RKO (cell line): ENCODE data around the gene PTPRT.

ENCODE experiments used
- DNase-seq: peaks from one replicate; pipeline ENCODE4 v3.0.0-alpha.2; 2016; ENCODE audit warnings: low spot score

The PTPRT gene

DNA sequence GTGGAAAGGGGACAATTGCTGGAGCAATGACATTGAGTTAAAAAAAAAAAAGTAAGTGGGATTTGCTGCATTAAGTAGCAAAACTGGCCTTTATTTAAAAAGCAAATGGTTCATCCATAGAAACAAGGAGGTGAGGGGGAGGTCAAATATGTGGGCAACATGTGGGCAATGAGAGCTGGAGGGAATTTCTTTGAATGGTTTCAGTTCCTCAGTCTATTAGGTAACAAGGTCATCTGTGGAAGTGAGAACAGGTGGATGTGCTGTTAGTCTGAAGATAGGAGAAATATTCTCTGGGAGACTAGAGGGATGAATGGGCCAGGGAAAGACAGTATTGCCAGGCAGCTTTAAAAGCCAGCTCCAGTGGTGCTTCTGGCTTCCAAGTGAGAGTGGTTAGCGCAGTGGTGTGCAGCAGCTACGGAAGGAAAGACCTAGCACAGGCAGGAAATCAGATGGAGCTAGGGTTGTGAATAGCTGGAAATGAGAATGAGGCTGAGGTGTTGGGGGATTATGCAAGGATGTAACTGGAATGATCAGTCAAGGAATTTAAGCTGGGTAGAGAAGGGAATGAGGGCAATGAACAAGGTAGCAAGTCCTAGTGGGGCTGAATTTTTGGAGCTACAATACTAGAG, 727.6 kb downstream of the PTPRT start:
- no peak for DNase-seq

- no peak for DNase-seq
Observed at GRCh38 chr20:42461291-42461690, 728.4 kb downstream of the PTPRT start.

DNA sequence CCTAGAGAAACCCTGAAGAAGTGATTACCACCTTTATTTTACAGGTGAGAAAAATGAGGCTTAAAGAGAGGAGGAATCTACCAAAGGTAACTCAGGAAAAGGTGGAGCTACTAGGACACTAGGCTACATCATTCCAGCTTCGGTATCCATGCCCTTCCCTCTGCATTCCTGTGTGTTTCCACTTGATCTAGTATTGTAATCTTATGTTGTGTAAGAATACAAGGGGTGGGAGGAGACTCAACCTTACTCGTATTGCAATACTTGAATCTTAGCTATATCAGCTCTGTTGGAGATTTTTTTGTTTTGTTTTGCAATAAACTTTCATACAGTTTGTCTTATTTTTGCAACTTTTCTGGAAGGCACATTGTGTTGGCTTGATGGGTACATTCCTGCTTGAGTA, 742.4 kb downstream of the PTPRT start:
- no peak for DNase-seq

GRCh38 chr20:42444799-42445198, 744.9 kb downstream of the PTPRT start:
- DNase-seq = no peak

DNA sequence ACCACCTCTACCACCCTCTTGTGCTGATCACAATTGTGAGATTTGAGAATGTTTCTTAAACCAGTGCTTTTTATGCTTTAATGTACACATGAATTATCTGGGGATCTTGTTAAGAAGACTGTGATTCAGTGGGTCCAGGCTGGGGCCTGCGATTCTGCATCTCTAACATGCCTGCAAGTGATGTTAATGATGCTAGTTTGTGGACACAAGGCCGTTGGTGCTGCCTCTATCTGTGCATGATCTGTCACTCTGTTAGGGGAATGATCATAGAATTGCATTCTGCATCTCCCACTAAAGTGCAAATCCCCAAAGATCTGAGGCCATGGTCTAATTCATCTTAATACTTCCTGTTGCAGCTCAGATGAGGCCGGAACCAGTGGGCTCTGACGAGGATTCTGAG, 746.5 kb downstream of the PTPRT start:
- no peak for DNase-seq

- DNase-seq = no peak
Observed at GRCh38 chr20:42442716-42443115, 747.0 kb downstream of the PTPRT start.

GRCh38 chr20:42441864-42442331, 747.8 kb downstream of the PTPRT start:
- DNase-seq = peak; percentile 4

GRCh38 chr20:42441196-42441863, 748.4 kb downstream of the PTPRT start:
- DNase-seq = no peak

- DNase-seq = no peak
Observed at GRCh38 chr20:42435230-42435629, 754.5 kb downstream of the PTPRT start.

DNA sequence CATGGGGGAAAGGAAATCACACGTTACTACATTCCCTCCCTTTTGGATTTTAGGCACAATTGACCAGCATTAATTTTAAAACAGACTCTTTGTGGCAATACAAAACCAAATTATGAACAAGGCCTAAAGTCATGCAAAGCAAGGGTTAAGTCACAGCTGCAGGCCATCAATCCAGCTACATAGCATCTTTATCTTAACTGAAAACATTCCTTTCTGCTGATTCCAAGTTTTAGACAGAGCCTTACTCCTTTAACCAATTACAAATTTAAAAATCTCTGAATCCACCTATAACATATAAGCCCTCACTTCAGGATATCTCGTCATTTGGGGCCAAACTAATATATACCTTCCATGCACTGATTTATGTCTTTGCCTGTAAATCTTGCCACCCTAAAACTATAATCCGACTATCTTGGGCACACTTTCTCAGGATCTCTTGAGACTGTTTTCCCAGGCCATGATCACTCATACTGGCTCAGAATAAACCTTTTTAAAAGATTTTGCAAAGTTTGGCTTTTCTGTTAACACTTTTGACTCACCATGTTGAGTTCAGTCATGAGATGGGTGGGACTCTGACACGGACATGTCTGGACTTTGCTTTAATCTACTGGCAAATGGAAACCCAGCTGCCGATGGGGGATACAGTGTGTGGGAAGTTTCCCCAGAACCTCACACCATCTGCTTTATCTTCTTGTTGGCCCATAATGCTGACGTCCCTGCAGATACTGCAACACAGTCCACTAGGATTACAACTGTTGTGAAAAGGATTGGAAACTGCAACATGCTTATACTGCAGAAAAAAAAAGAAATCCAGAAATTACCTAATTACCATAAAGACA, 757.0 kb downstream of the PTPRT start:
- no peak for DNase-seq

DNA sequence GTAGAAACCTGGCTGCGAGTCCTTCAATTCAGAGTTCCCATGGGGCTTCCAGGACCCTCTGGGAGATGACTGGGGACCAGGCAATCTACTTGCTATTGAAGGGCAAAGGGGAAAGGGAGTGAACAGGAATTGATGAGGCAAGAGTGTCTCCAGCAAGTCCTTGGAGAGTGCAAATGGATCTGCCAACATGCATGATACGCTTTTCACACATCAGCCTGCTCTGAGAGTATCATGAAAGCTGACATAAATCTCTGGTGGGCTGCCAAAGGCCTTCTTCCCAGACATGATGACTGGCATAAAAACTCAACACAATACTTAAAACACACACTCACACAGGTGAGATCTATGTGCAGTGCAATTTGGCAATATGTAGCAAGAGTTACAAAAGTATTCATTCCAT, 759.1 kb downstream of the PTPRT start:
- no peak for DNase-seq

DNA sequence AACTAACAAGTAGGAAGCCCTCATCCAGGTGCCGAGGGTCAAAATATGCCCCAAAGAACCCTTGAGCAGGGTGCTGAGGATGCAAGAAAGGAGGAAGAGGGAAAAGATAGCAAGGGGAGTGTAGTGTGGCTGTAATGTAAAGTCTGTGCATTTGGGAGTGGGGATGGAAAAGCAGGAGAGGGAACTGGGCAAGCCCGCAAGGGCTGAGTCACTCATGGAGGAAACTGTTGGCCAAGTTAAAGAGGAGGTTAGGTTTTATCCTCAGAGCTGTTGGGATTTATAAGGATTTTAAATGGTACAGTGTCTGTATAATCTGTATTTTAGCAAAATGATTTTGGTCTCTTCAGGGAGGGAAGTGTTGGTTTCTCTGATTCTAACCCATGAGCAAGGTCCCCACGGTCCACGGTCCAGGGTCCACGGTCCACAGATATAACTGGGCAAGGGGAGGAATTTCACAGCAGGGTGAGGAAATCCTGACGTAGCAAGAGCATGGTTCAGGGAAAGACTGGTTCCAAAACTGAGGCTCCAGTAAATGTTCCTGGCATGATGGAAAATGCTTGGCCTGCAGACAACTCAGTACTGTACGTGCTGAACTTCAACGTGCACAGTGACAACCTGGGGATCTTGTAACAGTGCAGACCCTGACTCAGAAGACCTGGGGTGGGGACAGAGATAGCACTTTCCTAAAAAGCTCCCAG, 759.8 kb downstream of the PTPRT start:
- DNase-seq = no peak

GRCh38 chr20:42419814-42420532, 769.7 kb downstream of the PTPRT start:
- no peak for DNase-seq

- DNase-seq = no peak
Observed at GRCh38 chr20:42406826-42407225, 782.9 kb downstream of the PTPRT start.

GRCh38 chr20:42402455-42402854, 787.3 kb downstream of the PTPRT start:
- DNase-seq = no peak

GRCh38 chr20:42401613-42402012, 788.1 kb downstream of the PTPRT start:
- no peak for DNase-seq

DNA sequence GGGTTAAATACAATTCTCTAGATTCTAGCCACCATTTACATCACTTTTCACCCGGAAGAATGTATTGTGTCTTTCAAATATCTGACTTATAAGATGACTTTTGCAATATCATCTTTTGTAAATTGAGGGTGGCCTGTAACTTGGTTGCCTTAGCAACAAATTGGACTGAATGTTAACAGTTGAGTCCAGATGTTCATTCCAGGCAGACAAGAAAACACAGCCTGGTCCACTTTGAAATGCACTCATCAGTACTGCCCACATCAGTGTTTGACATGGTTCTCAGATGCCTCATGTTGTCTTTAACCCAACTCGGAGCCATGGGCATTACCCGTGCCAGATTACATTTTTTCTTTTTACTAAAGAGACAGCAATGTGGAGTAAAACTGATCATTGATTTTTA, 789.9 kb downstream of the PTPRT start:
- DNase-seq = no peak

DNA sequence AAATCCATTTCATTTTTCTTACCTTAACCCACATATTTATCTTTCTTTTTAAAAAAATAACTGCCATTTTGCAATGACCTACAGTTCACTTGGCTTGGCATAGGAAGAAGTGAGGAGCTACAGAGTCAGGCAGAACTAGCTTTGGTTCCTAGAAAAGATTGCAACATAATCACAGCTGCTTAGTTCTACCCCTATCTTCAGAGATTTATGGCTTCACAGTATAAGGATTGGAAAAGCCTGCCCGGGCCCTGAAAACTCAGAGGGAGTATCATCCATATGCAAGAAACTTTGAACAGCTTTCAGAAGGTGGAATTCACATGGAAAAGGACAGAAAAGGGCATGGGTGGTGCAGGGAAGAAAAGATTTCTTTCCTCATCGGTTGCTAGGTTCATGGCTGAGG, 797.3 kb downstream of the PTPRT start:
- DNase-seq = no peak

DNA sequence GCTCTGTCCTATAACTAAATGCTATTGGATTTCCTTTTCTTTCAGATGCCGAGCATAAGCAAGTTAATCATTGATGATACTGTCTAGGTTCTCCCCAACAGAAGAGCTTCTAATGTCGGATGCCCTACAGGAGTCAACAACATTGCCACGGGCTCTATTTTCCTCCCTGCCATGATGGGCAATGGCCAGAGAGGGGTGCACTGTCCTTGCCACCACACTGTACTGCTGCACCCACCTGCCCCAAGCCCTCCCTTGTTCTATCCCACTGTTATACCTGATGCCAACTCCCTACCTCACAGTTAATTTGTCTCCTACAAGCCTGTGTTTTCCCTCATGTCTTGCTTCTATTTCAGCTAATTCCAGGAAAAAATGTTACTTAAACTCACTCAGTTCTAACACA, 797.9 kb downstream of the PTPRT start:
- no peak for DNase-seq

GRCh38 chr20:42380287-42380686, 809.4 kb downstream of the PTPRT start:
- no peak for DNase-seq

DNA sequence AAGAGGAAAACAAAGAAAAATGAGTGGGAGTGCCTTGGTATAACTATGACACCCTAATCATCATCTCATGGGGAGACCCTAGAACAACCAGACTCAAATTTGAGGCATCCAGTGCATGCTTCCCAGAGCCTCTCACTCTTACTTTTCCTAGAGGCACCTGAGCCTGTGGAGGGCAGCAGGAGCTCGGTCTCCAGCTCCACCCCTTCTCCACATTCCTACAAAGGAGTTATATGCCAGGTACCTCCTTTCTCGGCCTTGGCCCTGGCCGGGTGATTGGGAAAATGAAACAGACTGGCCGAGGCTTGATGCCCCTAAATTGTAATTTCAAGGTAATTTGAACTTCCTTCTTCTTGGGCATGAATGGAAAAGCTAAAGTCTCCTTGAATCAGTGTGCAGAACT, 810.3 kb downstream of the PTPRT start:
- no peak for DNase-seq

DNA sequence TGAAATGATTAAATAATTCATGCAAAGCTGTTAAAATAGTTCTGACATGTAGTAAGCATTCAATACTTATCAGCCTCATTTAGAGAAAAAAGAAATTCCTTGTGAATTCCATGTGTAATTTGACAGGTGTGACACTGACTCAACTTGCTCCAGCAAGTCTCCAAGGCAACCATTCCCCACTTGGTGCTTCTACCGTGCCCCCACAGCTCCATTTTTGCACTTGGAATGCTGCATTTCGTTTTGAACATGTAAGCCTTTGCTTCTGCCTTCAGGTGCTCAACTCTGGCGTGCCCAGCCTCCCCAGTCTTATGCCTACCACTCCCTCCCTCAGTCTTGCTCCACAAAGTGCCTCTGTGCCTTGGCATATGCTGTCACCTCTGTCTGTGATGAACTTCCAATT, 810.9 kb downstream of the PTPRT start:
- no peak for DNase-seq
